Osteocyte (in vitro differentiated cells): ENCODE measurements around the gene ACTL8. TPM values are rescaled to one million over a fixed set of nuclear protein-coding genes. Genes with fewer than 3 reads are reported as not detected.

Experiments used
- DNase-seq: peaks from one replicate; pipeline ENCODE4 v3.0.0; 2021; ENCODE audit warnings: mixed read lengths; ENCODE audit not compliant: unreplicated experiment; ENCODE audit errors: extremely low spot score
- H3K27ac Mint-ChIP-seq: one replicate; pipeline ENCODE4 v1.8.0; 2021; ENCODE audit warnings: mild to moderate bottlenecking, mixed read lengths; ENCODE audit not compliant: unreplicated experiment
- H3K27me3 Mint-ChIP-seq: one replicate; pipeline ENCODE4 v1.8.0; 2021; ENCODE audit warnings: mixed read lengths; ENCODE audit not compliant: unreplicated experiment
- H3K36me3 Mint-ChIP-seq: one replicate; pipeline ENCODE4 v1.8.0; 2021; ENCODE audit warnings: mixed read lengths; ENCODE audit not compliant: unreplicated experiment
- H3K4me1 Mint-ChIP-seq: one replicate; pipeline ENCODE4 v1.8.0; 2021; ENCODE audit warnings: mixed read lengths; ENCODE audit not compliant: unreplicated experiment
- H3K4me3 Mint-ChIP-seq: one replicate; pipeline ENCODE4 v1.8.0; 2021; ENCODE audit warnings: mild to moderate bottlenecking, moderate library complexity, mixed read lengths; ENCODE audit not compliant: unreplicated experiment
- H3K9me3 Mint-ChIP-seq: one replicate; pipeline ENCODE4 v1.8.0; 2021; ENCODE audit warnings: mixed read lengths; ENCODE audit not compliant: unreplicated experiment
- CTCF ChIP-seq: fragments of 200-600 bp; sonication (generic); IDR thresholded peaks from 2 replicates; pipeline ENCODE4 v1.5.0; 2021; ENCODE audit warnings: antibody characterized with exemption, mild to moderate bottlenecking, moderate library complexity
- total RNA-seq: library from RNA; stranded (reverse); gene quantifications from 2 replicates; pipeline ENCODE4 v1.2.1, GENCODE V29; 2021

ACTL8 gene
- total RNA-seq, 1 donor from 2014 or later: not detected

GRCh38 chr1:17752356-17752755 lies 2.8 kb upstream of the ACTL8 start:
- H3K27ac Mint-ChIP-seq: no peak overlapping the region
- no peak for DNase-seq

GRCh38 chr1:17757426-17757825 lies 2.3 kb downstream of the ACTL8 start:
- no peak for TF ChIP-seq CTCF
- H3K36me3 Mint-ChIP-seq: no peaks in the 10 kb centered on the region
- DNase-seq: no peak
- H3K27me3 Mint-ChIP-seq: peaks cover 7% of the 10 kb centered on the region
- H3K4me1 Mint-ChIP-seq: no peaks in the 10 kb centered on the region
- H3K9me3 Mint-ChIP-seq: peaks cover 22% of the 10 kb centered on the region
- H3K4me3 Mint-ChIP-seq: no peak overlapping the region
- H3K27ac Mint-ChIP-seq: no peak overlapping the region

More at GRCh38 chr1:17752356-17752755, 2.8 kb upstream of the ACTL8 start:
- H3K4me1 Mint-ChIP-seq: no peaks in the 10 kb centered on the region
- H3K27me3 Mint-ChIP-seq: peaks cover 7% of the 10 kb centered on the region
- H3K4me3 Mint-ChIP-seq: no peak overlapping the region
- H3K36me3 Mint-ChIP-seq: no peaks in the 10 kb centered on the region
- TF ChIP-seq CTCF: no peak
- peaks cover 8% of the 10 kb centered on the region for H3K9me3 Mint-ChIP-seq

GRCh38 chr1:17759114-17759513 lies 4.0 kb downstream of the ACTL8 start:
- Mint-ChIP-seq H3K36me3 (no peaks in the 10 kb centered on the region), H3K4me3 (no peak overlapping the region), H3K27me3 (no peaks in the 10 kb centered on the region), H3K9me3 (peaks cover 22% of the 10 kb centered on the region), H3K27ac (no peak overlapping the region), H3K4me1 (no peaks in the 10 kb centered on the region)
- no peak for TF ChIP-seq CTCF
- DNase-seq: no peak

GRCh38 chr1:17762313-17762712 lies 7.2 kb downstream of the ACTL8 start:
- Mint-ChIP-seq H3K36me3 (no peaks in the 10 kb centered on the region), H3K27me3 (no peaks in the 10 kb centered on the region), H3K27ac (no peak overlapping the region), H3K9me3 (peaks cover 14% of the 10 kb centered on the region), H3K4me1 (peaks cover 10% of the 10 kb centered on the region), H3K4me3 (no peak overlapping the region)
- no peak for DNase-seq
- TF ChIP-seq CTCF: no peak

GRCh38 chr1:17763417-17763816 lies 8.3 kb downstream of the ACTL8 start:
- Mint-ChIP-seq H3K4me1 (peaks cover 17% of the 10 kb centered on the region), H3K4me3 (no peak overlapping the region), H3K27me3 (no peaks in the 10 kb centered on the region)

More at GRCh38 chr1:17763417-17763816, 8.3 kb downstream of the ACTL8 start:
- no peak overlapping the region for H3K27ac Mint-ChIP-seq
- no peaks in the 10 kb centered on the region for H3K36me3 Mint-ChIP-seq
- no peak for DNase-seq
- H3K9me3 Mint-ChIP-seq: peaks cover 14% of the 10 kb centered on the region
- no peak for TF ChIP-seq CTCF
